Epithelial cell of proximal tubule (primary cell): ENCODE measurements around the gene TTC28. TPM values are rescaled to one million over a fixed set of nuclear protein-coding genes. Genes with fewer than 3 reads are reported as not detected.

Experiments
- DNase-seq: peaks from one replicate; pipeline ENCODE4 v3.0.0-alpha.2; 2011; ENCODE audit warnings: low read depth
- H3K4me3 ChIP-seq: 2 replicates; pipeline ENCODE4 v1.5.1; 2011; ENCODE audit warnings: low read depth, mild to moderate bottlenecking, low read length
- CTCF ChIP-seq: conservative IDR thresholded peaks from 2 replicates; pipeline ENCODE4 v1.5.1; 2012; ENCODE audit warnings: low read depth, mild to moderate bottlenecking, low read length
- total RNA-seq: library from RNA; depleted of rRNA; stranded (reverse); fragments of >200 nt; gene quantifications from 2 replicates; pipeline ENCODE4 v1.2.3, GENCODE V29; 2015

Gene TTC28
- total RNA-seq, 1 donor from 2014 or later: 3.7 TPM

- TF ChIP-seq CTCF: no peak
- no peak overlapping the region for H3K4me3 ChIP-seq
- DNase-seq: no peak
Measured at GRCh38 chr22:28429711-28430110, 249.9 kb downstream of the TTC28 start.

- TF ChIP-seq CTCF: no peak
- H3K4me3 ChIP-seq: no peak overlapping the region
- DNase-seq: no peak
Measured at GRCh38 chr22:28428271-28428670, 251.4 kb downstream of the TTC28 start.

GRCh38 chr22:28426346-28427132 is 253.1 kb downstream of the TTC28 start:
- DNase-seq: no peak
- H3K4me3 ChIP-seq: no peak overlapping the region
- TF ChIP-seq CTCF: no peak

- no peak overlapping the region for H3K4me3 ChIP-seq
- TF ChIP-seq CTCF: no peak
- DNase-seq: no peak
Measured at GRCh38 chr22:28425211-28425610, 254.4 kb downstream of the TTC28 start.

GRCh38 chr22:28424427-28425080 is 255.1 kb downstream of the TTC28 start:
- DNase-seq: no peak
- no peak for TF ChIP-seq CTCF

GRCh38 chr22:28419919-28420318 is 259.7 kb downstream of the TTC28 start:
- DNase-seq: no peak
- TF ChIP-seq CTCF: no peak
- no peak overlapping the region for H3K4me3 ChIP-seq

More at GRCh38 chr22:28424427-28425080, 255.1 kb downstream of the TTC28 start:
- no peak overlapping the region for H3K4me3 ChIP-seq
